ENCODE data around the gene TMEM175. TPM values are rescaled to one million over a fixed set of nuclear protein-coding genes. Genes with fewer than 3 reads are reported as not detected.
A peak's percentile ranks its signal among the peaks of the same experiment; 100 is the strongest.

TMEM175 gene
- total and polyA plus RNA-seq, 9 of the 15 experiments (the other 6 are each of a cell fraction or from before 2014, with no cell fraction given) = 0.13 to 30.9 (median 9.4) TPM

DNA sequence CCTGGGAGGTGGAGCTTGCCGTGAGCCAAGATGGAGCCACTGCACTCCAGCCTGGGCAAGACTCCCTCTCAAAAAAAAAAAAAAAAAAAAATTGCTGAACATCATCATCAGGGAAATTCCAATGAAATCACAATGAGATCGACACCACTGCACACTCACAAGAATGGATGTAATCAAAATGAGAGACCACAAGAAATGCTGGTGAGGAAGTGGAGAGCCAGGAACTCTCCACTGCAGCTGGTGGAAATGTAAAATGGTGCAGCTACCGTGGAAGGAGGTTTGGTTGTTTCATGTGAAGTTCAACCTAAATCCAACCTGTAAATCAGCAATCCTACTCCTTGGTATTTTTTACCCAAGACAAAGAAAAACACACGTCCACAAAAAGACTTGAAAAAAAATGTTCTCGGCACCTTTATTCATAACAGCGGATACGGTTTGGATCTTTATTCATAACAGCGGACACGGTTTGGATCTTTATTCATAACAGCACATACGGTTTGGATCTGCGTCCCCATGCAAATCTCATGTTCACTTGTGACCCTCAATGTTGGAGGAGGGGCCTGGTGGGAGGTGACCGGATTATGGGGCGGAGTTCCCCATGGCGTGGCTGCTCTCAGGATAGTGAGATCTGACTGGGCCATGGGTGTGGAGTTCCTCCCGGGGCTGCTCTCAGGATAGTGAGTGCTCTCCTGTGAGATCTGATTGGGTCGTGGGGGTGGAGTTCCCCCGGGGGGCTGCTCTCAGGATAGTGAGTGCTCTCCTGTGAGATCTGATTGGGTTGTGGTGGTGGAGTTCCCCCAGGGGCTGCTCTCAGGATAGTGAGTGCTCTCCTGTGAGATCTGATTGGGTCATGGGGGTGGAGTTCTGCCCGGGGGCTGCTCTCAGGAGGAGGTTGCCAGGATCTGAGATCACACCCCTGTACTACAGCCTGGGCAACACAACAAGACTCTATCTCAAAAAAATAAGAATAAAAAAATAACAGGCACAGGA, 7.9 kb upstream of the TMEM175 start (continued):
- TF ChIP-seq ZBTB40 (IDR thresholded peaks at IDR 0.05) = peak; percentile 49; the same call in 1 of the 2 replicates
- no peak for TF ChIP-seq ZBTB40 (CRISPR knock-in tag; IDR thresholded peaks at IDR 0.05)
- TF ChIP-seq NUFIP1 (IDR thresholded peaks at IDR 0.05; ENCODE audit: partially characterized antibody) = no peak

All from K562 (cell line).